ENCODE results near the gene NKAPD1. TPM values are rescaled to one million over a fixed set of nuclear protein-coding genes. Genes with fewer than 3 reads are reported as not detected.

NKAPD1 gene
- total and polyA plus RNA-seq, 2 donors (not counting 1 experiment from before 2014, with no cell fraction given), result 25.8 to 27.5 TPM

DNA sequence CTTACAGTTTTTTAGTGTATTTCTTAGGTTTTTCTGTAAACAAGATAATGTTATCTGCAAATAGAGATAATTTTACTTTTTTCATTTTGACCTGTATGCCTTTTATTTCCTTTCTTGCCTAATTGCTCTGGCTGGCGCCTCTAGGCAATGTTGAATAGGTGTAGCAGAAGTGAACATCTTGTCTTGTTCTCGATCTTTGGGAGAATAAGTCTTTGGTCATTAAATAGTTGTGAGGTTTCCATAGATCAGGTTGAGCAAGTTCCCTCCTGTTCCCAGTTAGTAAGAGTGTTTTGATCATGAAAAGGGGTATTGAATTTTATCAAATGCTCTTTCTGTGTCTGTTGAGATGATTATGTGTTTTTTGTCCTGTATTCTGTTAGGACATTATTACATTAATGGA is 24.3 kb upstream of the NKAPD1 start:
- Histone ChIP-seq H3K79me2 (ENCODE audit: control insufficient read depth, insufficient read depth, low read length) (no peaks in the 10 kb centered on the region), H3K4me1 (ENCODE audit: control insufficient read depth, extremely low read depth, insufficient read depth, low read length) (no peaks in the 10 kb centered on the region), H3K9me3 (ENCODE audit: control insufficient read depth, insufficient read depth, low read depth, low read length) (no peaks in the 10 kb centered on the region), H3K9ac (ENCODE audit: insufficient read depth, low read length) (no peak overlapping the region), H4K20me1 (ENCODE audit: control insufficient read depth, extremely low read depth, insufficient read depth, low read length) (no peaks in the 10 kb centered on the region), H3K27ac (ENCODE audit: insufficient read depth, low read length) (no peak overlapping the region), H2AFZ (ENCODE audit: low read length) (no peak overlapping the region), H3K4me3 (replicated peaks in 1 of 4; ENCODE audit: control extremely low read depth in 1 of 4, insufficient read depth in 1 of 4, low read depth in 3 of 4, low read length in 4 of 4) (no peak overlapping the region), H3K27me3 (ENCODE audit: control insufficient read depth, insufficient read depth, low read length) (no peaks in the 10 kb centered on the region), H3K36me3 (ENCODE audit: control insufficient read depth, insufficient read depth, low read length) (peaks cover 2% of the 10 kb centered on the region), H3K4me2 (ENCODE audit: extremely low read depth, insufficient read depth, low read length) (no peak overlapping the region)
- TF ChIP-seq EZH2 (IDR thresholded peaks at IDR 0.05; ENCODE audit: low read length, missing control alignments), result no peak
- TF ChIP-seq, protein P1, sequence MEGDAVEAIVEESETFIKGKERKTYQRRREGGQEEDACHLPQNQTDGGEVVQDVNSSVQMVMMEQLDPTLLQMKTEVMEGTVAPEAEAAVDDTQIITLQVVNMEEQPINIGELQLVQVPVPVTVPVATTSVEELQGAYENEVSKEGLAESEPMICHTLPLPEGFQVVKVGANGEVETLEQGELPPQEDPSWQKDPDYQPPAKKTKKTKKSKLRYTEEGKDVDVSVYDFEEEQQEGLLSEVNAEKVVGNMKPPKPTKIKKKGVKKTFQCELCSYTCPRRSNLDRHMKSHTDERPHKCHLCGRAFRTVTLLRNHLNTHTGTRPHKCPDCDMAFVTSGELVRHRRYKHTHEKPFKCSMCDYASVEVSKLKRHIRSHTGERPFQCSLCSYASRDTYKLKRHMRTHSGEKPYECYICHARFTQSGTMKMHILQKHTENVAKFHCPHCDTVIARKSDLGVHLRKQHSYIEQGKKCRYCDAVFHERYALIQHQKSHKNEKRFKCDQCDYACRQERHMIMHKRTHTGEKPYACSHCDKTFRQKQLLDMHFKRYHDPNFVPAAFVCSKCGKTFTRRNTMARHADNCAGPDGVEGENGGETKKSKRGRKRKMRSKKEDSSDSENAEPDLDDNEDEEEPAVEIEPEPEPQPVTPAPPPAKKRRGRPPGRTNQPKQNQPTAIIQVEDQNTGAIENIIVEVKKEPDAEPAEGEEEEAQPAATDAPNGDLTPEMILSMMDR (conservative IDR thresholded peaks at IDR 0.05 in 1 of 2, IDR thresholded peaks at IDR 0.05 in 1 of 2; ENCODE audit: low read depth in 1 of 2, low read length in 2 of 2), result no peak
- no peak for DNase-seq (ENCODE audit: low read depth in 2 of 2)

DNA sequence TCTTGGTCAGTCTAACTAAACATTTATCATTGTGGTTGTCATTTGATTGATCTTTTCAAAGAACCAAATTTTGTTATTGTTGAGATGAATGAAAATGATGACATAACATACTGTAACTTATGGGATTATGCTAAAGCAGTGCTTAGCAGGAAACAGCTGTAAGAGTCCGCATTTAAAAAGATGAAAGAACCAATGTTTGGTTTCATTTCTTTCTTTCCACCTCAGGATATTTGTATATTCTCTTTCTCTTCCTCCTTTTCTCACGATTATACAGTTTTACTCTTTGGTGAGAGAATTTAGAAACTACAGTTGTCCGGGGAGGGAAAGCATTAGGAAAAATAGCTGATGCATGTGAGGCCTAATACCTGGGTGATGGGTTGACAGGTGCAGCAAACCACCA is 23.4 kb upstream of the NKAPD1 start:
- Histone ChIP-seq H3K27ac (ENCODE audit: insufficient read depth, low read length) (no peak overlapping the region), H3K4me1 (ENCODE audit: control insufficient read depth, extremely low read depth, insufficient read depth, low read length) (no peaks in the 10 kb centered on the region), H2AFZ (ENCODE audit: low read length) (no peak overlapping the region), H3K9ac (ENCODE audit: insufficient read depth, low read length) (no peak overlapping the region), H3K27me3 (ENCODE audit: control insufficient read depth, insufficient read depth, low read length) (no peaks in the 10 kb centered on the region), H3K79me2 (ENCODE audit: control insufficient read depth, insufficient read depth, low read length) (no peaks in the 10 kb centered on the region), H3K4me3 (replicated peaks in 1 of 4; ENCODE audit: control extremely low read depth in 1 of 4, insufficient read depth in 1 of 4, low read depth in 3 of 4, low read length in 4 of 4) (no peak overlapping the region), H3K9me3 (ENCODE audit: control insufficient read depth, insufficient read depth, low read depth, low read length) (no peaks in the 10 kb centered on the region), H3K4me2 (ENCODE audit: extremely low read depth, insufficient read depth, low read length) (no peak overlapping the region), H4K20me1 (ENCODE audit: control insufficient read depth, extremely low read depth, insufficient read depth, low read length) (no peaks in the 10 kb centered on the region), H3K36me3 (ENCODE audit: control insufficient read depth, insufficient read depth, low read length) (no peaks in the 10 kb centered on the region)
- DNase-seq (ENCODE audit: low read depth in 2 of 2), result no peak
- TF ChIP-seq, protein P1 (conservative IDR thresholded peaks at IDR 0.05 in 1 of 2, IDR thresholded peaks at IDR 0.05 in 1 of 2; ENCODE audit: low read depth in 1 of 2, low read length in 2 of 2), result no peak
- no peak for TF ChIP-seq EZH2 (IDR thresholded peaks at IDR 0.05; ENCODE audit: low read length, missing control alignments)

DNA sequence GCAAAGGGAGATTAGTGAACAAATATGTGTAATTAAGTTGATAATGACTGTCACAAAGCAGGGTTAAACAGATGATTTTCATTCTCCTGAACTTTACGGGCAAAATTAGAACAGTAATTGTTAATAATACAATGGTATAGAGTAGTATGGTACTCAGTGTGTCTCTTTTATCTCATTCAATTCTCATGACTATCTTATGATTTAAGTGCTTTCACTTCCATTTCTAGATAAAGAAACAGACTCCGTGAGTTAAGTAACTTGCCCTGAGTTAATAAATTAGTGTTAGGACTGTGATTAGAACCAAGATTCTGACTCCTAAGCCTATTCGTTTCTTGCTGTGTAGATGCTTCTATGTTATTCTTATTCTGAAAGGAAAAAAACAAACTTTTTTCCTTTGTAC is 22.3 kb upstream of the NKAPD1 start:
- Histone ChIP-seq H3K36me3 (ENCODE audit: control insufficient read depth, insufficient read depth, low read length) (no peaks in the 10 kb centered on the region), H3K9me3 (ENCODE audit: control insufficient read depth, insufficient read depth, low read depth, low read length) (no peaks in the 10 kb centered on the region), H3K4me3 (replicated peaks in 1 of 4; ENCODE audit: control extremely low read depth in 1 of 4, insufficient read depth in 1 of 4, low read depth in 3 of 4, low read length in 4 of 4) (no peak overlapping the region), H2AFZ (ENCODE audit: low read length) (no peak overlapping the region), H4K20me1 (ENCODE audit: control insufficient read depth, extremely low read depth, insufficient read depth, low read length) (no peaks in the 10 kb centered on the region), H3K79me2 (ENCODE audit: control insufficient read depth, insufficient read depth, low read length) (no peaks in the 10 kb centered on the region), H3K9ac (ENCODE audit: insufficient read depth, low read length) (no peak overlapping the region), H3K27me3 (ENCODE audit: control insufficient read depth, insufficient read depth, low read length) (no peaks in the 10 kb centered on the region), H3K4me2 (ENCODE audit: extremely low read depth, insufficient read depth, low read length) (no peak overlapping the region), H3K4me1 (ENCODE audit: control insufficient read depth, extremely low read depth, insufficient read depth, low read length) (no peaks in the 10 kb centered on the region), H3K27ac (ENCODE audit: insufficient read depth, low read length) (no peak overlapping the region)
- TF ChIP-seq, protein P1 (conservative IDR thresholded peaks at IDR 0.05 in 1 of 2, IDR thresholded peaks at IDR 0.05 in 1 of 2; ENCODE audit: low read depth in 1 of 2, low read length in 2 of 2), result no peak
- TF ChIP-seq EZH2 (IDR thresholded peaks at IDR 0.05; ENCODE audit: low read length, missing control alignments), result no peak
- DNase-seq (ENCODE audit: low read depth in 2 of 2), result no peak

Data from fibroblast of lung (primary cell).